Fibroblast of villous mesenchyme (primary cell): ENCODE results near the gene SNAP91. TPM values are rescaled to one million over a fixed set of nuclear protein-coding genes. Genes with fewer than 3 reads are reported as not detected.

Experiments used
- DNase-seq: peaks from one replicate; pipeline ENCODE4 v3.0.0-alpha.2; 2010; ENCODE audit warnings: low read depth
- H3K4me3 ChIP-seq: 2 replicates; pipeline ENCODE4 v1.5.1; 2011; ENCODE audit warnings: low read depth, mild to moderate bottlenecking, low read length
- CTCF ChIP-seq: IDR thresholded peaks from 2 replicates; pipeline ENCODE4 v1.5.1; 2012; ENCODE audit warnings: low read depth, mild to moderate bottlenecking, low read length; ENCODE audit not compliant: insufficient read depth
- total RNA-seq: library from RNA; depleted of rRNA; stranded (reverse); fragments of >200 nt; gene quantifications from 2 replicates; pipeline ENCODE4 v1.2.3, GENCODE V29; 2012

Gene SNAP91
- total RNA-seq, 1 donor, result under 0.01 TPM

- DNase-seq, result no peak
- H3K4me3 ChIP-seq, result no peak overlapping the region
- TF ChIP-seq CTCF, result no peak
Measured at GRCh38 chr6:83603551-83603950, 105.3 kb downstream of the SNAP91 start.

- no peak for TF ChIP-seq CTCF
- no peak for DNase-seq
- H3K4me3 ChIP-seq, result no peak overlapping the region
Measured at GRCh38 chr6:83601119-83601518, 107.8 kb downstream of the SNAP91 start.

GRCh38 chr6:83600459-83600858 is 108.4 kb downstream of the SNAP91 start:
- TF ChIP-seq CTCF, result no peak
- no peak for DNase-seq
- no peak overlapping the region for H3K4me3 ChIP-seq

- no peak overlapping the region for H3K4me3 ChIP-seq
- TF ChIP-seq CTCF, result no peak
- no peak for DNase-seq
Measured at GRCh38 chr6:83597511-83597910, 111.4 kb downstream of the SNAP91 start.

GRCh38 chr6:83597051-83597450 is 111.8 kb downstream of the SNAP91 start:
- no peak overlapping the region for H3K4me3 ChIP-seq
- no peak for TF ChIP-seq CTCF
- DNase-seq, result no peak

GRCh38 chr6:83594941-83595340 is 114.0 kb downstream of the SNAP91 start:
- no peak overlapping the region for H3K4me3 ChIP-seq
- no peak for TF ChIP-seq CTCF
- DNase-seq, result no peak

GRCh38 chr6:83593395-83593785 is 115.5 kb downstream of the SNAP91 start:
- no peak for TF ChIP-seq CTCF
- DNase-seq, result no peak
- no peak overlapping the region for H3K4me3 ChIP-seq
